HG02642 (cell line): Measurements from ENCODE around the gene TIMP2.
"Not testable (repeated sequence)": the region's sequence is repeated elsewhere in the genome, so short reads cannot be mapped to it uniquely, and the experiment has no call there.

Experiments used
- ATAC-seq: cut with Tn5 transposase; IDR thresholded peaks from one replicate; pipeline ENCODE4 v1.9.1; 2021; ENCODE audit warnings: mild to moderate bottlenecking; ENCODE audit not compliant: unreplicated experiment, poor library complexity

The TIMP2 gene

DNA sequence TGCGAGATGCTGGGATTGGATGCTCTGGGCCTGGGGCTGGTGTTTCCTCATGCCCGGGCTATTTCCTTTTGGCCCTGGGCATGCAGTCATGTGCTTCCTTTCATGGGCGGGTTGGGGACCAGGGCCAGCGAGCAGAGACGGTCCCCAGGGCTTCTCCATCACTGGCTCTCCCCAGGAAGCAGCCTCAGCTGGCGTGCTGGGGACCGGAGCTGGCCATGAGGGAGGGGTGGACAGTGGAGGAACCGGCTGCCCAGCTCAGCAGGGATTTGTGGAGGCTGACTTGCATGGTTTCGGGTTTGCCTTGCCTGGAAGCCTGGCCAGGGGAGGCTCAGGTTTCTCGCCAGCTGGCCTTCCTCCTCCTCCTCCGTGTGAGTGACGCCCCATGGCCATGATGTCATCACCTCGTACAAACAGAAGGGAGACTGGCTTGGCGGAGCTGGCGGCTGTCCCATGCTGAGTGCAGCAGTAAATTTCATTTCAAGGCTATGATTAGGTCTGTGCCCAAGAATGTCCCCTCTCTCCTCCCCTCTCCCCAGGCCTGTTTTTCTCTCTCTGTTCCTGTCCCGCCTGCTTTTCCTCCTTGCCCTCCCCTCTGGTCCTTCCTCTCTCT is 8.9 kb upstream of the TIMP2 start:
- no peak for ATAC-seq

DNA sequence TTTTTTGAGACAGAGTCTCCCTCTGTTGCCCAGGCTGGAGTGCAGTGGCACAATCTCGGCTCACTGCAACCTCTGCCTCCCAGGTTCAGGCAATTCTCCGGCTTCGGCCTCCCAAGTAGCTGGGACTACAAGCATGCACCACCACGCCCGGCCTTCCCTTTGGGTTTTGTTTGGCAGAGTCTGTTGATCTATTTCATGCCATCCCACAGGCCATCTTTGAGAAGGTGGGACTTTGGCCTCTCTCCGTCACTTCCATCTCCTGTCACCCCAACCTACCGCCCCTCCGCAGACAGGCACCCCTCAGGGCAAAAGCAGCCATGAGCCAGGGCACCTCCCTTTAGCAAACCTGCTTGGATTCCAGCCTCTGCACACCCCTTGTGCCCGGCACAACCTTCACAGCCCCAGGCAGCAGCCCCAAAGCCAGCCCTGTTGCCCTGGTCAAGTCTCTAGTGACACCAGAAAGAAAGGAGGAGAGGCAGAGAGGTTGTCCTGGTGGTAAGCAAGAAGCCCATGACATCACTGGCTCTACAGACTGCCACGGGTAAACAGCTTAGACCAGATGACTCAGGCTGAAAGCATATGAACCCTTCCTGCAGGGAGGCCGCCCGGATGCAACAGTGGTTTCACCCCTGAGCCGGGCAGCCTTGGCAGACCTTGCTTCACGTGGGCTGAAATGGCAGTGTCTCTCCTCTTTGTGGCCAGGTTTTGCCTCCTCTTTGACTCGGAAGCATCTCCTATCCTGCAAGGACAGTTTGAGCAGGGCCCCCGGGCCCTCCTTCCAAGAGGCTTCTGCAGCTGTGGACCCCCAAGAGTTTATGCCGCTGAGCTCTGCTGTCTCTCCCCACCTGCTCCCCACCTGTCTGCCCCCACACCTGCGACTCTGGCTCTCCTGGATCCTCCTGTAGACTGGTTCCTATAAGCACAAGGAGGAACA is 8.1 kb upstream of the TIMP2 start:
- ATAC-seq = no peak

DNA sequence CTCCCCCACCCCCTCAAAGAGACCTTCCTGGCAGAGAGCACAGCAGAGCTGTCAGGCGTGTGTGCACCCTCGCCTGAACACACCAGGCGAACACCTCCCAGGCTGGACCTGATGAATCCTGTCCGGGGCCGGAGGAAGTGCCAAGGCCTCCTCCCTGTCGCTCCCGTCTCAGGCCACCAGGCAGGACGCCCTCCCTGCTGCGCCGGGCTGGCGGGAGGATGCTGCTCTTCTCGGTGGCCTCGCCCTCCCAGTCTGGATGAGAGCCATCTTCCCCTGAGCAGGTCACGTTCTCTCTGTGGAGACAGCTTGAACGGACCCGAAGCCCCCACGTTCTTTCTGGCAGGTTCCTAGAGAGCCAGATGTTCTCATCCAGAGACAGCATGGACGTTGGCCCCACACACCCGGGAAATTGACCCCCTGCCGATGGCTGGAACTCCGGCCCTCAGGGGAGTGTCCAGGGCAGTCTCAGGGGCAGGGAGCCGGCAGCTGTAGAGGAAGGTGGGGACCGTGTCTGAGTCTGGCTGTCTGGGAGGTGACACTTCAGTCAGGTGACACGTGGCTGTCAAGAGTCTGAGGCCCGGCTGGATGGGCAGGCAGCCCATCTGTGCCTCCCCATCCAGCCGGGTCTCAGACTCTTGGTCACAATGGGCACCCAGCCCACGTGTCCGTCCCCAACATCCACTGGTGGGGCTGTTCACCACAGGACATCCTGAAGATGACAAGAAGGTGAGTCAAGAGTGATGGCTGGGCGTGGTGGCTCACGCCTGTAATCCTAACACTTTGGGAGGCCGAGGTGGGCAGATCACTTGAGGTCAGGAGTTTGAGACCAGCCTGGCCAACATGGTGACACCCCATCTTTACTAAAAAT is 5.0 kb upstream of the TIMP2 start:
- ATAC-seq = no peak

DNA sequence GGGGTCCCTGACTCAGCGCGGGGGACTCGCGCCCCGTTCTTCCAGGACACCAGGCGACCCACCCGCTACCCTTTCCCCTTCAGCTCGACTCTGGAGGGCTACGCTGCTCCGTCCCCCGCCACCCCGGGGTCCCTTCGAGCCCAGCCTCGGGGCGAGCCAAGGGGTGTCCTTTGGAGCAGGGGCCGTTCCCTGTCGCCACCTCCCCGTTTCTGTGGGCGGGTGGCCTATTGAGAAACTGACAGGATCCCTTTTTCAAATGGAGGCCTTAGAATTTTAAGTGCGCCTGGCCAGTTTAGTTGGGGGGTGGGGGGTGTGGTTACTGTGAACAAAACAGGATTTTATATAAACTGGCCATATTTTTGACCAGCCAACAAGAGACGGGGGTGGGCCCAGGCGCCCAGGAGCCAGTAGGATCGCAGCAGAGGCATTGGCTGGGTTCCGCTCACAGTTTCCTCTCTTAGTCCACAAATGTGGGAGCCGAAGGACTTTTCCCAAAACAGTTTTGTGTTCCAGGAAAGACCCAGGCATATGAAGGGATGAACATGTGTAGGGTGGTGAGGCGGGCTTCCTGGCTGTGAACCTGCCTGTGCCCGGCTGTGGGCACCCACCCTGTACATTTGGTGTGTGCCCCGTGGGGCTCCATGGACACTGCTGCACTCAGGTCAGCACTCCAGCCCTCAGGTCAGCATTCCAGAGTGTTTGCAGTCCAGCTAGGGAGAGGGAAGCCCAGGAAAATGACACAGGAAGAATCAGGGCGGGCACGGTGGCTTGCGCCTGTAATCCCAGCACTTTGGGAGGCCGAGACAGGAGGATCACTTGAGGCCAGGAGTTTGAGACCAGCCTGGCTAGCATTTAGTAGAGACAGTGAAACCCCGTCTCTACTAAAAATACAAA is 722 bp upstream of the TIMP2 start:
- ATAC-seq = no peak

DNA sequence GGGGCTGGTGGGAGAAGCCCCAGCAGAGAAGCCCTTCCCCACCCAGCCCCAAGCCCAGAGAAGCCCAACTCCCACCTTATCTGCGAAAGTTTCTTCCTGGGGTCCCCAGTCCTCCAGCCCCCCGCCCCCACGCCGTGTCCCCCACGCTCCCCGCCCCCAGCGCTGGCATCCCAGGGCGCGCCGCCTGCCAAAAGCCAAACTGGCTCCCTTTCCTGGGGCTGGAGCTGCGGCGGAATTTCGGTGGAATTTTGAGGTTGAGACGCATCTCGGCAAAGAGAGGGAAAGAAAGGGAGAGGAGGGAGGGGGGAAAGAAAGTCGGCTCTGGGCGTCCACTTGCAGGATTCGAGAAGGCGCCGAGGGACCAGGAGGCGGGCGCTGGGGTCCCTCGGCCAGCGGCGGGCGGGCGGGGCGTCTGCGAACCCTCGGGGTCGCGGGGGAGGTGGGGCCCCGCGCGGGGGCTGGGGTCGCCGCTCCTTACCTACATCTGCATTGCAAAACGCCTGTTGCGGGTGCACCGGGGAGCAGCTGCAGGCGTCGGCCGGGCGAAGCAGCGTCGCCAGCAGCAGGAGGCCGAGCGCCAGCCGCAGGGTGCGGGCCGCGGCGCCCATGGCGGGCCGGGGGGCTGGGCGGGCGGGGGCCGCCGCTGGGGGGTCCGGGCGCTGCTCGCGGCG is 571 bp downstream of the TIMP2 start:
- ATAC-seq = no peak

DNA sequence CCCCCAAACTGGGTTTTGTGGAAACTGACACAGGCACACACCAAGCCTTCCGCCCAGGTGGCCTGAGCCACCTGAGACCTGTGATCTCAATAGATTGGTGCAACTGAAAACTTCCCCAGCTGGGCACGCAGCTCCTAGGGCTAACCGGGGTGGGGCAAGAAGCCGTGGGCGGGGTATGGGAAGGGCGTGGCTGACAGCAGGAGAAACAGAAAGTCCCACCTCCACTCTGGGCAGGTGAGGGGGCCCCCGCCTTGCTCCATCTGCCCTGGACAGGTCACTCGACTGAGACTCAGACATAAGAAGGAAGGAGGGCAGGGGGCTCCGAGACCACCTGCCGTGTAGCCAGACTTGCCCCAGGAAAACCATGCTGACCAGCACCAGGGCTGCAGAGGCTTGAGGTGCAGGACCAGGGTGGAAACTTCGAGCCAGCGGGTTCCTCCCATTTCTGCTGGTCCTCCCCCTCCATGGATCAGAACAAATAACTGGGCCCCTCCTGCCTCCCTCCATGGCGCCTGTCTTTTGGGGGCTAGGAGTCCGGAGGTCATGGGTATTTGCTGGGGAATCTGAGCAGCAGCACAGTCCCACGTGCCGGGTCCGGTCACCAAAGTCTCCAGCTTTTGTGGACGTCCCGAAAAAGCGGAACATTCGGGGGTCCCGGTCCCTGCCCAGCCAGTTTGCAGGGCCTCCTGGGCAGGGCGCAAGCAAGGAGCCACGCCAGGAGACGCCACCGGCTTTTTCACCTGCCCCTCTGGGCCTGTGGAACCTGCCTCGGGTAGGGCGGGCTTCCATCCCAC is 1.3 kb downstream of the TIMP2 start:
- no peak for ATAC-seq

DNA sequence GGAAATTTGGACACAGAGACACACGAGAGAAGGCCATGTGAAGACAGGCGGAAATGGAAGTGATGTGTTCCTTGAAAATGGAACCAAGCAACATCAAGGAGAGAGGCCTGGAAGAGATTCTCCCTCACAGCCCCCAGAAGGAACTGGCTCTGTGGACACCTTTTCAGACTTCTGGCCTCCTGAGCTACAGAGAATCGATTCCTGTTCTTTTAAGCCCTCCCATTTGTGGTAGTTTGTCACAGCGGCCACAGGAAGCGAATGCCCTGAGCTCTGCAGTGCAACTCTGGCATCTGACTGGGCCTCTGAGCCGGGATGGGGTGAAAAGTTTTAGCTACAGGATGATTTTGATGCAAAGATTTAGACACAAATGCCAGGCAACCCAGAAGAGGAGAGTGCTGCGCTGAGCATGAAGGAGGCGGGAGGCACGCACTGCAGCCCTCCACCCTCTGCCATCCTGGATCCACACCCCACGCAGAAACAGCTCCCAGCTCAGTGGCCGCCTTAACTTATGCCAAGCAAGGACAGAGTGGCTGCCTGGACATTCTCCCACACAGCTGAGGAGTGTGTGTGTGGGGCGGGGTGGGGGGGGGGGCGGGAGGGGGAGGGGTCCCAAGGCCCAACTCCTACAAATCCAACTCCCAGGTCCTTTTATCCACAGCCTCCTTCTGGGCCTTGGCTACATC is 2.2 kb downstream of the TIMP2 start:
- ATAC-seq = no peak

DNA sequence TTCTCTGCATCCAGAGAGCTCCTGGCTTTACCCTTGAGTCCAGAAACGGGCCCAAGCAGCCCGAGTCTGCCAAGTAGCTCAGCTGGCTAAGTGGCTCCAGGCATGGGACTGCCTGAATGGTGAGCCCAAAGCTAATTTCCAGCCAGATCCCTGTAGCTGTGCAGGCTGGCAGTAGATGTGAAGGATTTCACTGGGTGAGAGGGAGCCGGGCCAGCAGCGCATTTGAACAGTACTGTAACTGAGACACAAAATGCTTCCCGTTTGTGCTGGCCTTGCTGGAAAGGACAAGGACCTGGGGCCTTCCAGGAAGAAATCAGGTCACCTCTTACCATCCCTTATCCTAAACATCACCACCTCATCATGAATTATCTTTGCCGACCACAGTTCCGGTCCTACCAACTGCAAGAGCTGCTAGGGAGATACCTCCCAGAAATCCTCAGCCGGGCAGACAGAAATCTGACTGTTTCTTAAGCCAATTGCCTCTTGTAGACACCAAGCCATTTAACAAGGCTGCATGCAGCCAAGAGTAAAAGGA is 3.7 kb downstream of the TIMP2 start:
- ATAC-seq = no peak

DNA sequence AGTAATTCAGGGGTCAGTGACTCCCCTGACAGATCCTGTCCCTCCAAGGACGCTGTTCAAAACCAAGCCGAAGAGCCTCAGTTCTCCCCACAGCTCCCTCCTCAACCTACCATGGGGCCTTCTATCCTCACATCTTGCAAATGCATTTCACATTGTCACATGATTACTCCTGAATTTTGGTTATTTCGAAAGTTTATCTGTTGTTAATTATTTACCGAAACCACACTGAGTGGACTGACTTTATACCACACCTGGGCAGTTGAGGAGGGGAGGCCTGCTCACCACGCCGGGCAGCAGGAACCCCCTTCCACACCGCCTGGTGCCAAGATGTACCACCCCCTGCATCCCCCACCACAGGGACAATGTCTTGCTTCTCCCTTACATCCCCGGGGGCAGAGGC is 4.7 kb downstream of the TIMP2 start:
- no peak for ATAC-seq

DNA sequence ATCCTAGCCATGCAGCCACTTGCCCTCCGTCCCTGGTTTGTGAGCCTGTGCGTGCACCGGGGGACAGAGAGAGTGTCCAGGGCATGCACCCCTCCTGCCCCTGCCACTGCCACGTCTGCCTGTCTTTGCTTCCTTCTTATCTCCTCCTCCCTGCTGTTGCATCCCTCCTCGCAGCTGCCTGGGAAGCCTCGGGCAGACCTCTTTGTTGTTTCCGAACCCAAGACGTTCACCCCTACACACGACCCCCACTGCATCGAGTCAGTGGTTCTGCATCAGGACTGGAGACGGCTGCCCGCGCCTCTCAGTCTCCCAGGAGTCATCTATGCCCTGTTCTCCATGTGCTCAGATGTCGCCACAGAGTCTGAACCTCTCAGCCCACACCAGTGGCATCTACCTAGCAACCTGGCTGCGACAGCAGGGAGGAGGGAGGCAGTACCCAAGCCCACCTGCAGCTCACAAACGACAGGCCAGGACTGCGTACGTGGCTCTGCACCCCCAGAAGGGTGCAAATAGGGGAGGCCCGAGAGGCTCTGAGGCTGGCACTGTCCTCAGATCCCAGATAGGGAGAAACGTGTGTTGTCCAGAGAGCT is 5.2 kb downstream of the TIMP2 start:
- ATAC-seq = no peak

DNA sequence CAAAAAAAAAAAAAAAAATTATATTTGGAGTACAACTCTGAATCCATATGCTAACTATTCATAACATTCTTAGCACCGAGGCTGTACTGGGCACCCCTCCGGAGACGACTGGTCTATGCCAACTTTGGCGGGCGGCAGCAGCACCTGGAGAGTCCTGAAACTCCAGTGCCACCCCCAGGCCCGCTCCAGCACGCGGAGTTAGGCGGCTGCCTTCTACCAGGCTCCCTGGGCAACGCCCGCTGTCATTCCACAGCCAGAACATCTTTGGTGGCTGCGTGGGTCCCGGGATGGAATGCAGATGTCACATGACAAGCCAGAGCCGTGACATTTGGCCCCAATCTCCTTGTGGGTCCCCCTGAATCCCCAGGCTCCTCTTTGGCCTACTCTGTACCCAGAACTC is 6.2 kb downstream of the TIMP2 start:
- ATAC-seq = no peak

DNA sequence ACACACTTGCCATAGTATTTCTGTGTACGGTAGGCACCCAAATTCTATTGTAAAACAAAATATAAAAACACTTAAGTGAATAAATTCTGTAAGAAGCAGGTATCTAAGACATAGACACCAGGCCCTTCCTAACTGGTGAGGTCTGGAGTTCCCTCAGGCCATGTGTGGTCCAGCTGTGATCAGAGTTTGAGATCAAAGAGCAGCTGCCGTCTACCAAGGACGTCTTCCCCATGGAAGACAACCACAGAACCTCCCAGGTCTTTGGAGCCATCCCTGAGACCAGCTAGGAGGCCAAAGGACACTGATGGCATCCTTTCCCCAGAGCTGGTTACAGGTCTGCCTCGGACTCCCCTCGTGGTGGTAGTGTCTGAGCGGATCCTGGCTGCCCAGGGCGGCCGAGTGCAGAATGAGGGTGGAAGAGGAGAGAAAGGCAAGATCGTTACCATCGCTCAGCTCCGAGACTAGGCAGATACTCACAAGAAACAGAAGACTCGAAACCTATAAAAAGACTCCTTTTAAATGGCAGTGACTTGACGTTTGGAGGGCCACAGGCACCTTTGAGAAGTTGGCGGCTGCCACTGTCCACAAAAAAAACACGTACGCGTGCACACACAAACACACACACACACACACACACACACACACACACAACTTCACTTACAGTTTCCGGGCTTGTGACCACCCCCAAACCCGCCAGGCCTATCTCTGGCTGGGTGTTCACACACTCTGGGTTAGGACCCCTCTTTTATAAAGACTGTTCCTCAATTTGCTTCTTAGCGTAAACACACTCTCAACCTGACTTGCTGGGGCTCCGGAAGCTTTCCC is 7.5 kb downstream of the TIMP2 start:
- no peak for ATAC-seq

DNA sequence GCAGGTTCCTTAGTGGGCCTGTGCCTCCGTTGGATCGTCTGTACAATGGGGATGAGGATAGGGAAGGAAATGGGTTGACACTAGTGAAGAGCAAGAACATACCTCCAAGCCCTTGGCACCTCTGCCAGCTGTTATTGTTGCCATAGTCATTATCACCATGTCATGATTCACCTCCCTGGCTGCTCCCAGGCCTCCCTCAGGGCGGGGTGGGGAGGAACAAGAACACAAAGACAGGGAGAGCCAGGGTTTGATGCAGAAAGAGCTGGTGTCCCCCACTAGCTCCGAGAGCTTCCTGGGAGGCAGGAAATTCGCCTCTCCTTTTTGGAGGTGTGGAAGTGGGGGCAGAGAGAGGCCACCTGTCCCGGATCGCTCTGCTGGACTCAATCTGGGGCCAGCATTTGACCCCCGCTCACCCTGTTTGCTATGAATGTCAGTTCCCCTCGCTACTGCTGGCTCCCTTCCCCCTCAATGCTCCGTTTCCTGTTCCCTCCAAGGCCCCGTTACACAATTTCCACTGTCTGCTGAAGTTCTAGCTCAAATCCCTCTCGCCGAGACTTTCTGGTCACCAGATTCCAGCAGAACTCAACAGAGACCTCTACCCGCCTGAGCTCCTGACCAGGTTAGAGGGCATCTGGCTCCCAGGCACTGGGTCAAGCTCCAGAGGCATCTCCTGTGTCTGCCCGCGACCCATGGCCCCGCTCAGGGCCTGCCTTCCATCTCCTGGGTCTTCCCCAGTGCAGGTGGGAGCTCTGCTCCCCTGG is 9.1 kb downstream of the TIMP2 start:
- no peak for ATAC-seq

DNA sequence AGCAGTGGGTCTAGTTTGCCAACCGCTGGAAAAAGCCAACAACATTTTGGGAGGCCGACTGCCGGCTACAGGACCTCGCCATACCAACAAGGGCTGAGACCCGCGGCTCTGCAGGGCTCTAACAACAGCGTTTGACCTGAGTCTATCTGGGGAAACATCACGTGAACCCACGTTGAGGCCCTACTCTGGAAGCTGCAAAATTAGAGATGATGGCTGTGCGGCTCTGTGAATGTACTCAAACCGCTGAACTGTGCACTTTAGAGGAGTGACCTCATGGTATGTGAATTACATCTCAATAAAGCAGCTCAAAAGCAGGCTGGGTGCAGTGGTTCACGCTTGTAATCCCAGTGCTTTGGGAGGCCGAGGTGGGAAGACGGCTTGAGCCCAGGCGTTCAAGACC is 12.1 kb downstream of the TIMP2 start:
- no peak for ATAC-seq

DNA sequence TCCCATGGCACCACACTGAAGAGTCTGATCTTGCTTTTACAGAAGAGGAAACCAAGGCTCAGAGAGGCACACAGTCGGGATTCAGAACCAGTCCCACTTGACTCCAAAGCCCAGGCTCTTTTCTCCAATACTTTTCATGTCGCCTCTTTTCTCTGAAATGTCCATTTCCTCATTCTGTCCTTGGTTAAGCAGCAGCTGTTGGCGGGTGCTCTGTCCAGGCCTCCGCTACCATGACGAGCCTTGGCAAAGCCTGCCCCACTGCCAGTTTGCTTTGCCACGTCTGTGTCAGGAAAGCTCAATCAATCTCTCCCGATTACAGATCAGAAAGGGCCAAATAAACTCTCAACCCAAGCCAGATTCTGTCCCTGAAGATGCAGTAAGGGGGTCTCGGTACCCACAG is 13.1 kb downstream of the TIMP2 start:
- ATAC-seq = no peak

DNA sequence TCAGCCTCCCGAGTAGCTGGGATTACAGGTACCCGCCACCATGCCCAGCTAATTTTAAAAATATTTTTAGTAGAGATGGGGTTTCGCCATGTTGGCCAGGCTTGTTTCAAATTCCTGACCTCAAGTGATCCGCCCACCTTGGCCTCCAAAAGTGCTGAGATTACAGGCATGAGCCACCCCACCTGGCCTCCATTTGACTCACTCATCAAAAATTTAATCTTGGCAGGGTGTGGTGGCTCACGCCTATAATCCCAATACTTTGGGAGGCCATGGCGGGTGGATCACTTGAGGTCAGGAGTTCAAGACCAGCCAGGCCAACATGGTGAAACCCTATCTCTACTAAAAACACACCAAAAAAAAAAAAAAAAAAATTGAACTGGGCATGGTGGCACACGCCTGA is 13.6 kb downstream of the TIMP2 start:
- not testable (repeated sequence) for ATAC-seq
